HG02588 (cell line): ENCODE measurements around the gene THG1L.
"Not testable (repeated sequence)": the region's sequence is repeated elsewhere in the genome, so short reads cannot be mapped to it uniquely, and the experiment has no call there.

Source experiments
- ATAC-seq: cut with Tn5 transposase; IDR thresholded peaks from one replicate; pipeline ENCODE4 v1.9.1; 2021; ENCODE audit warnings: mild to moderate bottlenecking, moderate library complexity; ENCODE audit not compliant: unreplicated experiment

Gene THG1L

GRCh38 chr5:157731272-157732129, at the start of gene THG1L:
TSS of gene THG1L (plus strand) at chr5:157731420. CDS start at chr5:157731441, 21 bp downstream.
- peak; percentile 96 for ATAC-seq

- no peak for ATAC-seq
Measured at GRCh38 chr5:157682257-157682656, 49.0 kb upstream of the THG1L start.

- ATAC-seq = not testable (repeated sequence)
Measured at GRCh38 chr5:157686276-157687197, 44.7 kb upstream of the THG1L start.

GRCh38 chr5:157687198-157687554, 44.0 kb upstream of the THG1L start:
- ATAC-seq = no peak

GRCh38 chr5:157689942-157690689, 41.1 kb upstream of the THG1L start:
- ATAC-seq = no peak

GRCh38 chr5:157690690-157691433, 40.4 kb upstream of the THG1L start:
- no peak for ATAC-seq

- ATAC-seq = not testable (repeated sequence)
Measured at GRCh38 chr5:157693816-157694215, 37.4 kb upstream of the THG1L start.

GRCh38 chr5:157696154-157696553, 35.1 kb upstream of the THG1L start:
- not testable (repeated sequence) for ATAC-seq

- not testable (repeated sequence) for ATAC-seq
Measured at GRCh38 chr5:157698674-157699073, 32.5 kb upstream of the THG1L start.

GRCh38 chr5:157703736-157704135, 27.5 kb upstream of the THG1L start:
- ATAC-seq = no peak

GRCh38 chr5:157708866-157709265, 22.4 kb upstream of the THG1L start:
- ATAC-seq = no peak

- ATAC-seq = no peak
Measured at GRCh38 chr5:157709346-157709745, 21.9 kb upstream of the THG1L start.

- ATAC-seq = no peak
Measured at GRCh38 chr5:157710431-157710830, 20.8 kb upstream of the THG1L start.

GRCh38 chr5:157710882-157711281, 20.3 kb upstream of the THG1L start:
- no peak for ATAC-seq

- no peak for ATAC-seq
Measured at GRCh38 chr5:157713830-157714595, 17.2 kb upstream of the THG1L start.

GRCh38 chr5:157714596-157714864, 16.7 kb upstream of the THG1L start:
- ATAC-seq = no peak

- no peak for ATAC-seq
Measured at GRCh38 chr5:157718519-157718918, 12.7 kb upstream of the THG1L start.

GRCh38 chr5:157719245-157719644, 12.0 kb upstream of the THG1L start:
- ATAC-seq = no peak

GRCh38 chr5:157721159-157721558, 10.1 kb upstream of the THG1L start:
- no peak for ATAC-seq

GRCh38 chr5:157722895-157723294, 8.3 kb upstream of the THG1L start:
- ATAC-seq = not testable (repeated sequence)
